Caki2 (cell line): ENCODE data around the gene GPT2. TPM values are rescaled to one million over a fixed set of nuclear protein-coding genes. Genes with fewer than 3 reads are reported as not detected.

Source experiments
- DNase-seq: peaks from one replicate; pipeline ENCODE4 v3.0.0-alpha.2; 2015; ENCODE audit warnings: low read depth
- in situ Hi-C: cut with HindIII; loops from 2 replicates; pipeline ENCODE4 v1.10.0; 2016; ENCODE audit warnings: low sequenced_read_pairs, low pct_unique_long_range_greater_than_20kb, mixed read lengths
- total RNA-seq: library from RNA; depleted of rRNA; stranded (reverse); fragments of >200 nt; shearing (Covaris generic); gene quantifications from 2 replicates; pipeline ENCODE4 v1.2.3, GENCODE V29; 2014; ENCODE audit warnings: low replicate concordance; rRNA removed

The GPT2 gene, protein sequence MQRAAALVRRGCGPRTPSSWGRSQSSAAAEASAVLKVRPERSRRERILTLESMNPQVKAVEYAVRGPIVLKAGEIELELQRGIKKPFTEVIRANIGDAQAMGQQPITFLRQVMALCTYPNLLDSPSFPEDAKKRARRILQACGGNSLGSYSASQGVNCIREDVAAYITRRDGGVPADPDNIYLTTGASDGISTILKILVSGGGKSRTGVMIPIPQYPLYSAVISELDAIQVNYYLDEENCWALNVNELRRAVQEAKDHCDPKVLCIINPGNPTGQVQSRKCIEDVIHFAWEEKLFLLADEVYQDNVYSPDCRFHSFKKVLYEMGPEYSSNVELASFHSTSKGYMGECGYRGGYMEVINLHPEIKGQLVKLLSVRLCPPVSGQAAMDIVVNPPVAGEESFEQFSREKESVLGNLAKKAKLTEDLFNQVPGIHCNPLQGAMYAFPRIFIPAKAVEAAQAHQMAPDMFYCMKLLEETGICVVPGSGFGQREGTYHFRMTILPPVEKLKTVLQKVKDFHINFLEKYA
- 19.8 and 28.5 TPM in 2 replicates for total RNA-seq

DNA sequence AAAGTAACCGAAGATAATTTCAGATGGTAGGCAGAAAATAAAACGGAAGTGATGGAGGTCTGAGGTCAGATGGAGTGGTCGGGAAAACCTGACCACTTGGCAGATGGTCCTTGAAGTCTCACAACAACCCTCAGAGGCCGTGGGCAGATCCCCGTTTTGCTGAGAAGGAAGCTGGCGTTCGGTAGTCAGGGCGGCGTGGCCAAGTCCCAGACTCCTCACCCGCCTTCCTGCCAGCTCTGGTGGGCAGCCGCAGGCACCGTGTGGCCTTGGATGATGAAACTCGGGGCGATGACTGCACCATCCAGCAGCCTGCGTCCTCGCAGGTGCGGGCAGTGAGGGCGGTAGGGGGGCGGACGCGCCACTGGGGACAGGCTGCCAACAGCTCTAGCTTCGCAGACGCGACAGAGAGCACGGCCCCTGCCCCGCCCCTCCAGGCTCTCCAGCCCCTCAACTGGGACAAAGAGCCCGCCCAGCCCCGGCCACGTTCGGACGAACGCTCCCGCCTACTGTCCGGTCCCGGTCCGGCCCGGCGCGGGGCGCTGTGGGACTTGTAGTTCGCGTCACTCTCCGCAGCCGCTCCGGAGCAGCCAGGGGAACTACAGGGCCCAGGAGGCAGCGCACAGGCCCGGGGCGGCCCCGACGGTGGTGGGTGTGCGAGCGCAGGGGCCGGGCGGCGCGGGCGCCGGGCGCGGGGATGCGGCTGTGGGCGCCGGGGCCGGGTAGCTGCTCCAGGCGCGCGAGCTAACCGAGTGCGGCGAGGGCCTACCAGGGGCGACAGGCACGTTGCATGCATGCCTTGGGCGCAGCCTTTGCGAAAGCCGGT is at the start of gene GPT2:
Gene GPT2, plus strand, starts transcription at position 673 of the 823 bp plus-strand sequence. CDS start 354 bp downstream, outside the sequence.
- peak; percentile 92 for DNase-seq
- in situ Hi-C loops: no loop called here

DNA sequence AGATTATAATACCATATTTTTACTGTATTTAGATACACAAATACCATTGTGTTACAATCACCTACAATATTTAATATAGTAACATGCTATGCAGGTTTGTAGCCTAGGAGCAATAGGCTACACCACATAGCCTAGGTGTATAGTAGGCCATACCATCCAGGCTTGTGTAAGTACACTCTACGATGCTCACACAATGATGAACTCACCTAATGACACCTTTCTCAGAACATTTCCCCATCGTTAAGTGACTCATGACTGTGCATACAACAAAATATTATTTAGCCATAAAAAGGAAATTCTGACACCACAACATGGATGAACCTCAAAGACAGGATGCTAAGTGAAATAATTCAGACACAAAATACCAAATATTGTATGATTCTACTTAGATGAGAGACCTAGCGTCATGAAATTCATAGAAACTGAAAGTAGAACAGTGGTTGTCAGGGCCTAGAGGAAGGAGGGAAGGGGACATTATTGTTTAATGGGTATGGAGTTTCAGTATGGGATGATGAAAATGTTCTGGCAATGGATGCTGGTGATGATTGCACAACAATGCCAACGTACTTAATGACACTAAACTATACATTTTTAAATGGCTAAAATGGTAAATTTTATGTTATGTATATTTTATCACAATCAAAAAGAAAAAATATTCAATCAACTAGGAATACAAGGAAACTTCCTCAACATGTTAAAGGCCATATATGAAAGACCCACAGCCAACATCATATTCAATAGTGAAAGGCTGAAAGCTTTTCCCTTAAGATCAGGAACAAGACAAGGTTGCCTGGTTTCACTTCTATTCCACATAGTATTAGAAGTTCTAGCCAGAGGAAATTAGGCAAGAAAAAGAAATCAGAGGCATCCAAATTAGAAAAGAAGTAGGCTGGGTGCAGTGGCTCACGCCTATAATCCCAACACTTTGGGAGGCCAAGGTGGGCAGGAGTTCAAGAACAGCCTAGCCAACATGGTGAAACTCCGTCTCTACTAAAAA is 47.3 kb upstream of the GPT2 start:
- DNase-seq: no peak
- in situ Hi-C loops: no loop called here

DNA sequence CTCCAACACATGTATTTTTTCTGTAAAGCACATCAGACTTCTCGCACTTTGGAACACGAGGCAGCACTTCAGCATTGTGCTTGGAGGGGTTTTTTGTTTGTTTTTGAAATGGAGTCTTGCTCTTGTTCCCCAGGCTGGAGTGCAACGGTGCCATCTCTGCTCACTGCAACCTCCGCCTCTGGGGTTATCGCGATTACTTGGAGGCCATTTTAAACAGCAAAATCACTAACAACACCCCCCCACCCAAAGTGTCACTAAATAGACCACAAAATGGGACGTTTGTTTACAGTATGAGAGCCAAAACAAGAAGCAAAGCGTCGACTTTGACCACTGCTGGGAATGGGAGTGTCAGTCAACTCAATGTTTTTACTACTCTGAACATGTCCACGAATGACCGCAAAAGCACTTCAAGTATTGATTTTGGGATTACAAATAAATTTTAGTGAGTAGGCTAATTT is 44.1 kb upstream of the GPT2 start:
- no peak for DNase-seq
- in situ Hi-C loops: no loop called here

DNA sequence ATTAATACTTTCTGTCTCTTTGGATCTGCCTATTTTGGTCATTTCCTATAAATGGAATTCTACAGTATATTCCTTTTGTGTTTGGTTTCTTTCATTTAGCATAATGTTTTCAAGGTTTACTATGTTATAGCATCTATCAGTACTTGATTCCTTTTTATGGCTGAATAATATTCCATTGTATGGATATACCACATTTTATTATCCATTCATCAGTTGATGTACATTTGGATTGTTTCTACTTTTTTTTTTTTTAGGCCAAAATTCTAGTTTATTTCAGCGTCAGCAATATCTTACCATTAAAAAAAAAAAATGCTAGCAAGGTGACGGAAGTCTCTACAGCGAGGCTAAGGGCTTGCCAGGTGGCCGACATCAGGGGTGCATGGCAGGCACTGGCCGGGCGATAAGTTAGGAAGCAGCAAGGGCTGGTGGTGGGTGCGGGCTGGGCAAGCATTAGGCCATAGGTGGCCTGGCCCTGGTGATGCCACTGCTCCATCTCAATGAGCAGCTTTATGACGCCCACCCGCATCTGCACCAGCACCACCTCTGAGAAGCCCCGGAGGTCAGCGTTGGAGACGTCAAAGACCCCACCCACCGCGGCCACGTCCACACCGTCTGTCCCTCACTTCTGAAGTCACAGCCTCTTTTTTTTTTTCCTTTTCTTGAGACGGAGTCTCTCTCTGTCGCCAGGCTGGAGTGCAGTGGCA is 41.8 kb upstream of the GPT2 start:
- in situ Hi-C loops: no loop called here
- no peak for DNase-seq

DNA sequence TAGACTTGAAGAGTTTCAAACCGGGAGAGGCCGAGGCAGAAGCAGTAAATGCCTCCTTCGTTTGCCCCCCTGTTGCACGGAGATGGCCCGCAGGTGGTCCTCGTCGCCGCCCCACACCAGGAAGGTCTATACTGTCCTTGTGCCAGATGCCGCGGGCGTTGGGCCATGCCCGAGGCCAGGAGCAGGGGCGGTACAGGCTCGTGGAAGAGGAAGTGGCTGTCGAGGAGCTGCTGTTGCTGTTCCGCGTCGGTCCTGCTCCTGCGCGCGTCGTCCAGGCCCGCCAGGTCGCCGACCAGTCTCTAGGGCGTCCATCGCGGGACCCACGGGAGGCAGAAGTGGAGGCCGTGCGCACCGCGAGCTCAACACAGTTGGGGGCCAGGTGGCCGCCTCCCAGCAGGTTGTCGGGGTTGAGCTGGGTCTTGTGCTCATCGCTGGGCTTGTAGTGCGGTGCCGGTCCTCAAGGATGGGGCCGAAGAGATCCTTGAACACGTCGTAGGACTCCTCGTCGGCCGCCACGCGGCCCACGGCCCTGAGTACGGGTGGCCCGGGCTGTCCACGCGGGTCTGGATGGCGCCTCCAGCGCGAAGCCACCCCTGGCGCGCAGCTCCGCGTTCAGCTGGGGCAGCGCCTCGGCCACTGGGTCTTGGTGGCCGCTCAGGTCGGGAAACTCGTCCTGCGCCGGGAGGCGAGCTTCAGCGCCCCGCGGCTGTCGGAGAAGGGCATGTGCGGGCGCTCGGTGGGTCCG is 40.1 kb upstream of the GPT2 start:
- in situ Hi-C loops: no loop called here

DNA sequence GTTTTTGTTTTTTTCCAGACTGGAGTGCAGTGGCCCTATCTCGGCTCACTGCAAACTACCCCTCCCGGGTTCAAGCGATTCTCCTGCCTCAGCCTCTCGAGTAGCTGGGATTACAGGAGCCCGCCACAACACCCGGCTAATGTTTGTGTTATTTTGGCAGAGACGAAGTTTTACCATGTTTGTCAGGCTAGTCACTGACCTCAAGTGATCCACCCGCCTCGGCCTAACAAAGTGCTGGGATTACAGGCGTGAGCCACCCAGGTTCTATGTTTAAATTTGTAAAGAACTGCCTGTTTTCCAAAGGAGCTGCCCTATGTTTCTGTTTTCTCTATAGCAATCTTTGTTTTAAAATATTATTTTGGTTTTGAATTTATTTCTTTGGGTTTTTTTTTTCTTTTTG is 39.4 kb upstream of the GPT2 start:
- no peak for DNase-seq
- in situ Hi-C loops: no loop called here

More for the DNA sequence above, 40.1 kb upstream of the GPT2 start:
- DNase-seq: no peak

DNA sequence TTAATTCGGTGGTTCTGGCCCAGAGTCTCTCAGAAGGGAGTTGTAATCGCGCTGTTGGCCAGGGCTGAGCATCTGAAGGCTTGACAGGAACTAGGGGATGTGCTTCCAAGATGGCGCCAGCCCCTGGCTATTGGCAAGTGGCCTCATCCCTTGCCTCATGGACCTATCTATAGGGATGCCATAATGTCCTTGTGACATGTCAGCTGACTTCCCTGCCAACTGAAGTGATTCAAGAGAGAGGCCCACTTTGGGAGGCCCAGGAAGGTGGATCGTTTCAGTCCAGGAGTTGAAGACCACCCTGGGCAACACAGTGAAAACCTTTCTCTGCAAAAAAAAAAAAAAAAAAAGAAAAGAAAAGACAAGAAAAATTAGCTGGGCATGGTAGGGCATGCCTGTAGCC is 38.2 kb upstream of the GPT2 start:
- DNase-seq: no peak
- in situ Hi-C loops: no loop called here

DNA sequence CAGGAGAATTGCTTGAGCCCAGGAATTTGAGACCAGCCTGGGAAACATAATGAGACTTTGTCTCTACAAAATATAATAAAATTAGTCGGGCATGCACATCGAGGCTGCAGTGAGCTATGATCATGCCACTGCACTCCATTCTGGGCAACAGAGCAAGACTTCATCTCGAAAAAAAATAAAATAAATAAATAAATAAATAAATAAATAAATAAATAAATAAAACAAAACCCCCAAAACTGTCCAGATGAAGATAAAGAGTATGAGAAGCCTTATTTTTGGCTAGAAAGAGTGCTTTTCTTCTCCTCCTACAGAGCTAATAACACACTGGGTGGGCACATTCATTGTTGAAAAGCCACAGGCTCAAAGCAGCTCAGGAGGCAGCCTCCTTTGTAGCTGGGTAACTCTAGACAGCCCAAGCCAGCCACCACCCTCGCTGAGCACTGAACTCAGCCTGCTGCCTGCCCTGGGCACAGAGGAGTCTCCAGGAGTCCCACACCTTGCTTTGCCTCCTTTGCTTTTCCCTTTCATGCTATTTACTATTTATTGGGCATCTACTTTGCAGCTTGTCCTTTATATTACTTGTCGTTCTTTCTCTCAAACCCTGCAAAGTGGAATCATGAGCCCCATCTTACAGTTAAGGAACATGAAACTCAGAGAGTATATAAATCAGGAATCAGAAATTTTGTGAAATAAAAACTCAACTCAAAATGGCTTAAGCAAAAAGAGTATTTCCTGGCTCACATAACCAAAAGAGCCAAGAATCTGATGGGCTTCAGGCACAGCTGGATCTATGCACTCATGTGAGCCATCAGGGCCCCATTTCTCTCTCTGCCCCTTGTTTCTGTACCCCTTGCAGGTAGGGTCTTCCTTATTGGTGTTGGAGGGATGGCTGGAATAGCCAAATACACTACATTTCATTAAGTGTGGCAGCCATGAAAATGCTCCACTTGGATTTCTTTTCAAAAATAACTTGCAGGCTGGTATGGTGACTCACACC is 35.1 kb upstream of the GPT2 start:
- in situ Hi-C loops: no loop called here

DNA sequence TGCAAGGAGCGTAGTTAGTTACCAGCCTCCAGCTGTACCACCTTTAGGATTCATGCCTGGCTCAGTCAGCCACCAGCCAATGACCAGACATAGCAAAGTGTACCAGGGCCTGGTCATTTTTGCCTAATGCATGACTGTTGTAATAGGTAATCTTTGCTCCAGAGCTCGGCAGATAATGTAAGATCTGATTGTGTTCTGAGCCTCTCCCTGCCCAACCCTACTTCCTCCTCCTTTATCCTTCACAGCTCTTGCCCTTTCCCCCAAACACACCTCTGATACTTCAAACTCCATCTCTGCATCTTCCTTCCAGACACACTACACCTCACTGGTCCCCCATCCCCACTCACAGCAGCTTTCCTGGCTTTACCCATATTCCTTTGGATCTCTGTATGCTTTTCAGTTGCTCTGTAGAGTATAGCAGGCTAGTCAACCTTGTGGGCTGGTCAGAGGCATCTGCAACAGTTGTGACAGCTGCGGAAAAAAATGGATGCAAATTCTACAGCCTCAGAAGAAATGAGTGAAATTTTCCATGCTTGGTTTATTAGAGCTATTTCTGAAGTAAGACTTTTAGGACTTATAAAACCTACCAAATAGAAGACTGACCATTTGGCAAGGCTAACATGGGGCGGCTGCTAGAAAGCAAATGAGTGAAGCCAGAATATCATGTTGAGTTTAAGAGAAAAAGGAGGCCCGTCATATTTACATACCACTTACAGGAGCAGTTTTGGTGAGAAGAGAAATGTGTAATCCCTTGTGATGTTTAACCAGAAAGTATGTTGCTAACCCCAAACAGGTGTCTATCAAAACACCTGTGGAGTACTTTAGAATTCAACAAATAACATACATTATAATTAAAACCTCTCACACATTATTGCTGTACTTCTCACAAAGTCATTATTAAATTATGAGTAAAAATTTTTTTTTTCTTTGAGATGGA is 33.3 kb upstream of the GPT2 start:
- in situ Hi-C loops: no loop called here
- DNase-seq: no peak

More for the DNA sequence above, 35.1 kb upstream of the GPT2 start:
- no peak for DNase-seq

DNA sequence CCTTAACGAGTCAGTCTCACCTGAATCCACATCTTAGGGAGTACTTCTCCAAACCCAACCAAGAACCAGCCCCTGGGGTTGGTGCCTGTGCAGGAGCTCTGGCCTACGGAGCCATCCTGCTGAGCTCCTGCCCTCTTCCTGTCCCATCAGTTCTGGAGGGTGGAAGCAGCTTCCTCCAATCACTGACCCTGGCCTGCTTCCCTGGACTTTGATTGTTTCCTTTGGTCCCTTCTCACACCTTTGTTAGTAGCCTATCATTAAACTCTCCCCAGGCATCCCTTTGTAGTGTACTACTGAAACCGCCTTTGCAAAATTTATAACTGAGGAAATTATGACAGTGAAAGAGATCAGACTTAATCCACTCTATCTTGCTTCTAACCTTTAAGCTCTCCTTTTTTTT is 32.0 kb upstream of the GPT2 start:
- no peak for DNase-seq
- in situ Hi-C loops: no loop called here

DNA sequence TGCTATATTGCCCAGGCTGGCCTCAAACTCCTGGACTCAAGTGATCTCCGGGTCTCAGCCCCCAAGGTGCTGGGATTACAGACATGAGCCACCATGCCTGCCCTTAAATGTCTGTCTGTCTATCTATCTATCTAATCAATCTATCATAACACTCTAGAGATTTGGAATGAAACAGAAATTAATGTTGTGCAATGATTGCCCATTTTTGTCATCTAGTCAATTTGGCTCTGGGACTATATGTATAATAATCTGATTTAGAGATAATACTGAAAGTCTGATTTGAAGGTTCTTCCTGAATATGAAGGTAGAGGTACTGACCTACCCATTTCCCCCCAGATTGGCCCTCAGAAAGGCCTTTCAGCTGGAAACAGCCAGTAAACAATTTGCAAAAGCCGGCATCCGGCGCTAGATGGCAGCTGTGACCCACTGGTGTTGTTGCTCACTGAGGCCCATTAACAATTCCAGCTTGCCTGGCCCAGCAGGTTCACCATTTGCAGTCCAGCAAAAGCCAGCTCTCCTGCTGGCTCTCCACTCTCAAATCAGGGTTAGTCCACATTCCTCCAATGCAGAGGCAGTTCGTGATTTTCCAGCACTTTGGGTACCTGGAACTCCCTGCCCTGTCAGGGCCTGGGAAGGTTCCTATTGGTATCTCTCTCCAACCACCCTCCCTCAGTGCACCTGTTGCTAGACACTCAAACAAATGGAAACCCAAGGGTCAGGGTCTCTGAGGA is 30.3 kb upstream of the GPT2 start:
- peak; percentile 30 for DNase-seq
- in situ Hi-C loops: no loop called here

DNA sequence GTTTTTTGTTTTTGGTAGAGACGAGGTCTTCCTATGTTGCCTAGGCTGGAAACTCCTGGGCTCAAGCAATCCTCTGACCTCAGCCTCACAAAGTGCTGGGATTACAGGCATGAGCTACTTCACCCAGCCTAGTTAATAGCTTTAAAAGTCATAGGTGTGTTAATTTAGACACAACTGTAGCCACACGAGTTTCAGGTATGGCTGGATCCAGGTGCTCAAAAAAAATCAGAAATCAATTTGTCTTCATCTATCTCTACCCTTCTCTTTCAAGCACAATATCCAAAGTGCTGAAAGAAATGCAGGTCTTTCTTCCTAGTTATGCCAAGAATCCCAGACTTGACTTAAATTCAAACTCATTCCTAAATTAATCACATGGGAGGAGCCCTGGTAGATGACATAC is 29.3 kb upstream of the GPT2 start:
- no peak for DNase-seq
- in situ Hi-C loops: no loop called here

DNA sequence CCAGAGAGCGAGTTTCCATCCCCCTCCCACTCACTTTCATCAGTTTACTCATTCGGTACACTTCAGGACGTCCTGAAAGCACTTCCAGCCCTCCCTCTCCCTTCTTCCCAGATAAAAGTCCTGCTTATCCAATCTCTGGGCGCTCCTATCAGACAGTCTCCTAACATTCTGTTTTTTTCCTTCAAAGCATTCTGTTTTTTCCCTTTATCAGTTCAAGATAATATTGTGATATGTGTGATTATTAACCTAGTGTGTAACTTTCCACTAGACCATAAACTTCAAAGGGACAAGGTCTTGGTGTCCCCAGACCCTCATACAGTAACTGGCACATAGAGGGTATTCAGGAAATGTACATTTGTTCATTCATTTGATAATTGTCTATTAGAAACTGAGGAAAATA is 28.8 kb upstream of the GPT2 start:
- in situ Hi-C loops: no loop called here

DNA sequence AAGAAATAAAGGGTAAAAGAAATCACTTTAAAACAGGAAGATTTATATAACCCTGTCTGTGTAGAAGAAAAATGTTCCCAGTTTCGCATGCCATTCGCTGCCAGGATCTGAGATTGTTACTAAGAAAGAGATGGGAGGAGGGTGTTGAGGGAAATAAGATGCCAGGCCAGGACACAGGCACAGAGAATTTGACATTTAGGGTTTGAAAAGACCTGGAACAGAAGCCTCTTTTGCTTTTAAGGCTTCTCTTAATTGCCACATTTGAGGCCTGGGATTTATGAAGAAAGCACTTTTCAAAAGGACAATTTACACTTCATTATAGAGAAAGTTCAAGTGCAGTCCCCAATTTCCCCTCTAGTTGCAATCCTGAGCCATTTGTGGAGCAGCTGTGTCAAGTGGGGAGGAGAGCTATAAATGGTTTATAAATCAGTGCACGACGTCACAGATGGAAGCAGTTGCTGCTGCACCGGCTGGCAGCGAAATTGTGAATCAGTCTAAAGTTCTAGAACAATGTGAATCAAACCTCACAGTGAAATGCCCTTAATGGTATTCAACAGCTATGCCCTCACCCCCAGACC is 26.7 kb upstream of the GPT2 start:
- DNase-seq: peak; percentile 41
- in situ Hi-C loops: no loop called here

More for the DNA sequence above, 28.8 kb upstream of the GPT2 start:
- no peak for DNase-seq
